H9 (cell line): ENCODE results near the gene AGBL4. TPM values are rescaled to one million over a fixed set of nuclear protein-coding genes. Genes with fewer than 3 reads are reported as not detected.

ENCODE experiments used
- DNase-seq: peaks from one replicate; pipeline ENCODE4 v3.0.0-alpha.2; 2017
- H2AFZ ChIP-seq: one replicate; pipeline ENCODE4 v1.6.1; 2013; ENCODE audit warnings: mild to moderate bottlenecking, low read length, control low read depth, moderate library complexity
- H2AK5ac ChIP-seq: 2 replicates; pipeline ENCODE4 v1.6.1; 2013; ENCODE audit warnings: low read length, control low read depth, mixed read lengths; ENCODE audit not compliant: insufficient read length
- H2BK120ac ChIP-seq: one replicate; pipeline ENCODE4 v1.6.1; 2013; ENCODE audit warnings: low read depth, mild to moderate bottlenecking, low read length, control low read depth, inconsistent platforms; ENCODE audit not compliant: poor library complexity, severe bottlenecking
- H2BK12ac ChIP-seq: 2 replicates; pipeline ENCODE4 v1.6.1; 2013; ENCODE audit warnings: low read length, control low read depth, mixed read lengths, low read depth; ENCODE audit not compliant: insufficient read length
- H2BK15ac ChIP-seq: 2 replicates; pipeline ENCODE4 v1.6.1; 2013; ENCODE audit warnings: low read depth, low read length, control low read depth
- H2BK20ac ChIP-seq: one replicate; pipeline ENCODE4 v1.6.1; 2013; ENCODE audit warnings: low read depth, mild to moderate bottlenecking, low read length, control low read depth, inconsistent platforms; ENCODE audit not compliant: poor library complexity, severe bottlenecking
- H2BK5ac ChIP-seq: 2 replicates; pipeline ENCODE4 v1.6.1; 2013; ENCODE audit warnings: low read length, control low read depth, mixed read lengths; ENCODE audit not compliant: insufficient read length
- H3K14ac ChIP-seq: 2 replicates; pipeline ENCODE4 v1.6.1; 2013; ENCODE audit warnings: low read length, control low read depth; ENCODE audit not compliant: insufficient read depth
- H3K18ac ChIP-seq: 2 replicates; pipeline ENCODE4 v1.6.1; 2013; ENCODE audit warnings: low read depth, mild to moderate bottlenecking, mixed read lengths, low read length, control low read depth; ENCODE audit not compliant: insufficient read length
- H3K23ac ChIP-seq: 2 replicates; pipeline ENCODE4 v1.6.1; 2013; ENCODE audit warnings: low read length, control low read depth, mixed read lengths, low read depth; ENCODE audit not compliant: insufficient read length
- H3K23me2 ChIP-seq: 2 replicates; pipeline ENCODE4 v1.6.1; 2013; ENCODE audit warnings: low read depth, mild to moderate bottlenecking, mixed read lengths, low read length, control low read depth; ENCODE audit not compliant: insufficient read length, poor library complexity, severe bottlenecking
- H3K27ac ChIP-seq: 2 replicates; pipeline ENCODE4 v1.5.1; 2013; ENCODE audit warnings: low read length, control low read depth, mixed read lengths, low read depth; ENCODE audit not compliant: insufficient read length
- H3K27me3 ChIP-seq: 2 replicates; pipeline ENCODE4 v1.6.1; 2013; ENCODE audit warnings: low read length, control low read depth, inconsistent platforms; ENCODE audit not compliant: insufficient read depth
- H3K4ac ChIP-seq: 2 replicates; pipeline ENCODE4 v1.6.1; 2013; ENCODE audit warnings: low read depth, mild to moderate bottlenecking, control low read depth, inconsistent platforms, low read length, moderate library complexity
- H3K4me1 ChIP-seq: 2 replicates; pipeline ENCODE4 v1.6.1; 2013; ENCODE audit warnings: low read length, control low read depth, inconsistent platforms; ENCODE audit not compliant: insufficient read depth
- H3K4me2 ChIP-seq: 2 replicates; pipeline ENCODE4 v1.6.1; 2013; ENCODE audit warnings: low read length, control low read depth, mixed read lengths; ENCODE audit not compliant: insufficient read length, insufficient read depth
- H3K56ac ChIP-seq: 2 replicates; pipeline ENCODE4 v1.6.1; 2013; ENCODE audit warnings: low read depth, mild to moderate bottlenecking, mixed read lengths, low read length, control low read depth; ENCODE audit not compliant: insufficient read length
- H3K79me1 ChIP-seq: 2 replicates; pipeline ENCODE4 v1.6.1; 2013; ENCODE audit warnings: low read depth, mild to moderate bottlenecking, moderate library complexity, low read length, control low read depth, inconsistent platforms; ENCODE audit not compliant: insufficient read depth, poor library complexity, severe bottlenecking
- H3K79me2 ChIP-seq: 2 replicates; pipeline ENCODE4 v1.6.1; 2013; ENCODE audit warnings: low read length, control low read depth, inconsistent platforms; ENCODE audit not compliant: insufficient read depth
- H3K9ac ChIP-seq: 2 replicates; pipeline ENCODE4 v1.6.1; 2013; ENCODE audit warnings: low read length, control low read depth, mixed read lengths; ENCODE audit not compliant: insufficient read length; ENCODE audit errors: extremely low read depth
- H3K9me3 ChIP-seq: one replicate; pipeline ENCODE4 v1.6.1; 2013; ENCODE audit warnings: low read depth, low read length, inconsistent platforms; ENCODE audit not compliant: control insufficient read depth
- H3T11ph ChIP-seq: one replicate; pipeline ENCODE4 v1.6.1; 2013; ENCODE audit warnings: mild to moderate bottlenecking, low read length, control low read depth, inconsistent platforms
- H4K20me1 ChIP-seq: one replicate; pipeline ENCODE4 v1.6.1; 2013; ENCODE audit not compliant: control insufficient read depth, insufficient read length, insufficient read depth
- H4K5ac ChIP-seq: 2 replicates; pipeline ENCODE4 v1.6.1; 2013; ENCODE audit warnings: low read depth, mild to moderate bottlenecking, mixed read lengths, low read length, control low read depth; ENCODE audit not compliant: insufficient read length
- H4K8ac ChIP-seq: replicated peaks from 2 replicates; pipeline ENCODE4 v1.6.1; 2013; ENCODE audit warnings: low read length, control low read depth, mixed read lengths, low read depth; ENCODE audit not compliant: insufficient read length
- H4K91ac ChIP-seq: 2 replicates; pipeline ENCODE4 v1.6.1; 2013; ENCODE audit warnings: low read depth, mild to moderate bottlenecking, moderate library complexity, mixed read lengths, low read length, control low read depth; ENCODE audit not compliant: insufficient read length
- H3K27ac Mint-ChIP-seq, 3 experiments: 2 replicates in 2 of 3; 3 replicates in 1 of 3; pipeline ENCODE4 v1.8.0; 2020 to 2021; ENCODE audit warnings: mixed read lengths in 3 of 3, mild to moderate bottlenecking in 1 of 3, moderate library complexity in 1 of 3
- H3K27me3 Mint-ChIP-seq: 2 replicates; pipeline ENCODE4 v1.8.0; 2021; ENCODE audit warnings: low read depth, mild to moderate bottlenecking, moderate library complexity, mixed read lengths
- H3K36me3 Mint-ChIP-seq, 3 experiments: 2 replicates in 2 of 3; 3 replicates in 1 of 3; pipeline ENCODE4 v1.8.0; 2020 to 2021; ENCODE audit warnings: low read depth in 3 of 3, mixed read lengths in 3 of 3; ENCODE audit not compliant: insufficient read depth in 1 of 3
- H3K4me1 Mint-ChIP-seq, 2 experiments: 2 replicates each; pipeline ENCODE4 v1.8.0; 2020; ENCODE audit warnings: mixed read lengths in 2 of 2
- H3K4me3 Mint-ChIP-seq, 2 experiments: 2 replicates in 1 of 2; 3 replicates in 1 of 2; pipeline ENCODE4 v1.8.0; 2020 to 2021; ENCODE audit warnings: mild to moderate bottlenecking in 2 of 2, mixed read lengths in 2 of 2, moderate library complexity in 1 of 2
- H3K9me3 Mint-ChIP-seq, 2 experiments: 2 replicates in 1 of 2; 3 replicates in 1 of 2; pipeline ENCODE4 v1.8.0; 2020; ENCODE audit warnings: mild to moderate bottlenecking in 2 of 2, mixed read lengths in 2 of 2, moderate library complexity in 1 of 2
- CTCF ChIP-seq: fragments of 200-600 bp; sonication (generic); conservative IDR thresholded peaks from 3 replicates; pipeline ENCODE4 v1.8.0; 2021; ENCODE audit warnings: antibody characterized with exemption, mild to moderate bottlenecking
- WGBS: extraction: QIAGEN DNeasy Blood & Tissue Kit; methylation state at CpG from one replicate; pipeline ENCODE4 v1.1.7; 2013; ENCODE audit warnings: missing lambda C conversion rate, low lambda C conversion rate, mixed read lengths; ENCODE audit not compliant: insufficient read length; ENCODE audit errors: extremely low coverage; 5-methylcytosine and 5-hydroxymethylcytosine counted together
- total RNA-seq: library from RNA; stranded (reverse); gene quantifications from 2 replicates; pipeline ENCODE4 v1.2.1, GENCODE V29; 2021

Gene AGBL4
- total RNA-seq, 1 experiment from 2014 or later, result not detected

DNA sequence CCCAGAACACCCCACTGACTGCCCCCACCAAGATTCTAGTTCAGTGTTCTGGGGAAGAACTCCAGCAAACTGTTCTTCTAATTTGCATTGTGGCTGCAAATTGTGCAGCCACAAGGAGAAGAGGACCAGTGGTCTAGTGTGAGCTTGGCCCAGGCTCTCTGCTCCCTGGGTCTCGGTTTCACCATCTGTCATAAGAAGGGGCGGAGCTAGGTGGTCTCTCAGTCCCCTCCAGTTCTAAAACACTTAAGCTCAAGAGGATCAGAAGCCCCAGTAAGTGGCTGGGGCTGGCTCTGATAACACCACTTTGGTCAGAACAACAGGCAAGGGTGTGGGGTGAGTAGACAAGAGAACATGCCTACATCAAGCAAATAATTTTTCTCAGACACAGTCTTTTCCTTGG, 1346.9 kb downstream of the AGBL4 start:
- Mint-ChIP-seq H3K27ac (no peak overlapping the region), H3K4me1 (peaks cover 27 to 32% of the 10 kb centered on the region in 2 experiments), H3K36me3 (no peaks in the 10 kb centered on the region), H3K9me3 (no peaks in the 10 kb centered on the region), H3K27me3 (peaks cover 17% of the 10 kb centered on the region), H3K4me3 (no peak overlapping the region)
- Histone ChIP-seq H2BK15ac (no peak overlapping the region), H4K5ac (no peak overlapping the region), H3K79me2 (no peaks in the 10 kb centered on the region), H3K9ac (no peak overlapping the region), H2BK120ac (no peak overlapping the region), H2BK12ac (no peak overlapping the region), H3K27ac (no peak overlapping the region), H3K4me1 (peaks cover 2% of the 10 kb centered on the region; the same call in 1 of the 2 replicates), H4K20me1 (no peaks in the 10 kb centered on the region), H3K14ac (no peak overlapping the region), H2AFZ (no peak overlapping the region), H3K18ac (no peak overlapping the region), H3K4ac (no peak overlapping the region), H3K9me3 (no peaks in the 10 kb centered on the region), H3K56ac (no peak overlapping the region), H3K4me2 (no peak overlapping the region), H3K23ac (no peak overlapping the region), H2BK5ac (no peak overlapping the region), H3T11ph (no peak overlapping the region), H3K79me1 (no peaks in the 10 kb centered on the region), H4K8ac (no peak overlapping the region), H3K23me2 (no peaks in the 10 kb centered on the region), H4K91ac (no peak overlapping the region), H2AK5ac (no peak overlapping the region), H2BK20ac (no peak overlapping the region), H3K27me3 (no peaks in the 10 kb centered on the region)
- WGBS, result no CpG with 5 or more reads among the region's 2 CpGs
- no peak for DNase-seq
- no peak for TF ChIP-seq CTCF
